K562 (cell line): ENCODE data around the gene SOCS3.

Experiments
- CTCF ChIP-seq, 3 experiments: IDR thresholded peaks in 2 of 3; conservative IDR thresholded peaks in 1 of 3; 2 replicates each; pipeline ENCODE4 v1.5.1; 2011 to 2012; ENCODE audit warnings: low read length in 3 of 3, mild to moderate bottlenecking in 3 of 3, control low read depth in 2 of 3, improper control_type of control experiment in 1 of 3, inconsistent platforms in 1 of 3, low read depth in 1 of 3, mixed read lengths in 1 of 3, moderate library complexity in 1 of 3; ENCODE audit not compliant: insufficient read depth in 2 of 3
- E2F8 ChIP-seq: fragments of 450-650 bp; IDR thresholded peaks from 2 replicates; pipeline ENCODE4 v1.7.1; 2018; ENCODE audit warnings: mild to moderate bottlenecking, low read depth; ENCODE audit not compliant: partially characterized antibody
- GATAD2B ChIP-seq: fragments of 450-650 bp; IDR thresholded peaks from 2 replicates; pipeline ENCODE4 v1.6.1; 2017; ENCODE audit warnings: mild to moderate bottlenecking, borderline replicate concordance
- JUN ChIP-seq, 2 experiments: sonication (generic) in 1 of 2; formaldehyde crosslinking in 1 of 2; IDR thresholded peaks; 2 replicates each; pipeline versions ENCODE4 v1.6.1 to v1.8.0; 2012 to 2022; ENCODE audit warnings: borderline replicate concordance in 2 of 2, mild to moderate bottlenecking in 2 of 2, improper control_type of control experiment in 1 of 2, low read depth in 1 of 2, low read length in 1 of 2, missing genetic modification reagents in 1 of 2
- JUND ChIP-seq, 2 experiments: IDR thresholded peaks; 2 replicates in 1 of 2; 3 replicates in 1 of 2; pipeline ENCODE4 v1.6.1; 2011; ENCODE audit warnings: borderline replicate concordance in 2 of 2, low read depth in 2 of 2, low read length in 2 of 2, improper control_type of control experiment in 1 of 2, missing biosample characterization in 1 of 2, missing genetic modification characterization in 1 of 2, missing genetic modification reagents in 1 of 2
- MXD1 ChIP-seq: fragments of 250-450 bp; sonication (Bioruptor Pico); IDR thresholded peaks from 2 replicates; pipeline ENCODE4 v1.8.0; 2021; ENCODE audit warnings: borderline replicate concordance, mild to moderate bottlenecking, moderate library complexity; ENCODE audit not compliant: poor library complexity, severe bottlenecking
- POLR2A ChIP-seq: fragments of 450-650 bp; conservative IDR thresholded peaks from 2 replicates; pipeline ENCODE4 v1.6.1; 2016
- SETDB1 ChIP-seq: IDR thresholded peaks from one replicate; pipeline ENCODE4 v1.6.1; 2012; ENCODE audit warnings: low read length, control low read depth, inconsistent platforms
- SP1 ChIP-seq: sonication (generic); formaldehyde crosslinking; IDR thresholded peaks from 2 replicates; pipeline ENCODE4 v1.8.1; 2022; ENCODE audit warnings: mild to moderate bottlenecking, missing genetic modification reagents
- TFAM ChIP-seq: fragments of 250-450 bp; sonication (Bioruptor Pico); conservative IDR thresholded peaks from 2 replicates; pipeline ENCODE4 v1.5.0; 2021; ENCODE audit warnings: mild to moderate bottlenecking, moderate library complexity
- ZNF253 ChIP-seq: fragments of 250-450 bp; sonication (Bioruptor Pico); conservative IDR thresholded peaks from 2 replicates; pipeline ENCODE4 v1.6.1; 2021; ENCODE audit warnings: mild to moderate bottlenecking

- TF ChIP-seq SETDB1: no peak
- TF ChIP-seq SP1 (CRISPR knock-in tag): no peak
- TF ChIP-seq MXD1 (CRISPR knock-in tag): no peak
- TF ChIP-seq E2F8: no peak
- no peak for TF ChIP-seq CTCF (IDR thresholded peaks at IDR 0.05 in 2 of 3, conservative IDR thresholded peaks at IDR 0.05 in 1 of 3; ENCODE audit: insufficient read depth in 2 of 3, low read depth in 1 of 3, low read length in 3 of 3)
- no peak for TF ChIP-seq JUN (IDR thresholded peaks at IDR 0.05; ENCODE audit: borderline replicate concordance, low read depth, low read length)
- no peak for TF ChIP-seq JUN (CRISPR knock-in tag; IDR thresholded peaks at IDR 0.05; ENCODE audit: borderline replicate concordance)
- TF ChIP-seq TFAM (CRISPR knock-in tag): no peak
- TF ChIP-seq GATAD2B: no peak
- no peak for TF ChIP-seq ZNF253
- no peak for TF ChIP-seq POLR2A
- TF ChIP-seq JUND (IDR thresholded peaks at IDR 0.05; ENCODE audit: borderline replicate concordance, low read depth, low read length): no peak
- no peak for TF ChIP-seq JUND (tag; IDR thresholded peaks at IDR 0.05; ENCODE audit: borderline replicate concordance, low read depth, low read length)
Measured at GRCh38 chr17:78372841-78373240, 13.0 kb upstream of the SOCS3 start.
